ENCODE measurements around the gene ANTXRL. TPM values are rescaled to one million over a fixed set of nuclear protein-coding genes. Genes with fewer than 3 reads are reported as not detected.
"Not testable (repeated sequence)": the region's sequence is repeated elsewhere in the genome, so short reads cannot be mapped to it uniquely, and the experiment has no call there.

ANTXRL gene
- total and polyA plus RNA-seq, 5 donors: 0.51 to 0.68 TPM; not detected in 3

- H3K27ac ChIP-seq (ENCODE audit: low read length); H3K9me3 ChIP-seq (ENCODE audit: control insufficient read depth, low read length); H3K4me1 ChIP-seq (ENCODE audit: control insufficient read depth, insufficient read depth, low read length); DNase-seq; ATAC-seq; H3K27me3 ChIP-seq (ENCODE audit: control insufficient read depth, insufficient read depth); intact Hi-C loops (cut with DNase I); H3K4me3 ChIP-seq (ENCODE audit: low read length): not testable (repeated sequence)
- 86% methylated on average over 9 of the region's 9 CpGs for WGBS
Observed at GRCh38 chr10:46311961-46312431, 25.2 kb downstream of the ANTXRL start.

- no peaks in the 10 kb centered on the region for H3K27me3 ChIP-seq (ENCODE audit: control insufficient read depth, insufficient read depth)
Observed at GRCh38 chr10:46312953-46313352, 26.2 kb downstream of the ANTXRL start.

GRCh38 chr10:46314071-46314470 is 27.3 kb downstream of the ANTXRL start:
- no peak overlapping the region for H3K27ac ChIP-seq (ENCODE audit: low read length)
- ATAC-seq (no peak), DNase-seq (peak in 1 of 3 donors; percentile 23)
- H3K4me1 ChIP-seq (ENCODE audit: control insufficient read depth, insufficient read depth, low read length): no peaks in the 10 kb centered on the region
- H3K27me3 ChIP-seq (ENCODE audit: control insufficient read depth, insufficient read depth): no peaks in the 10 kb centered on the region
- H3K9me3 ChIP-seq (ENCODE audit: control insufficient read depth, low read length): no peaks in the 10 kb centered on the region
- 84% methylated on average over 8 of the region's 8 CpGs for whole genome bisulfite sequencing
- no peak overlapping the region for H3K4me3 ChIP-seq (ENCODE audit: low read length)
- intact Hi-C loops (cut with DNase I): no loop called here

More at GRCh38 chr10:46312953-46313352, 26.2 kb downstream of the ANTXRL start:
- DNase-seq (peak in 1 of 3 donors; percentile 26), ATAC-seq (no peak)
- 75% methylated on average over 3 of the region's 3 CpGs for WGBS
- no peaks in the 10 kb centered on the region for H3K9me3 ChIP-seq (ENCODE audit: control insufficient read depth, low read length)
- H3K4me1 ChIP-seq (ENCODE audit: control insufficient read depth, insufficient read depth, low read length): no peaks in the 10 kb centered on the region
- H3K27ac ChIP-seq (ENCODE audit: low read length): no peak overlapping the region
- no peak overlapping the region for H3K4me3 ChIP-seq (ENCODE audit: low read length)
- intact Hi-C loops (cut with DNase I): no loop called here

- WGBS: 64% methylated on average over 10 of the region's 10 CpGs
- DNase-seq (peak in 1 of 3 donors; percentile 25), ATAC-seq (peak in 1 of 2 donors; percentile 42)
- H3K4me3 ChIP-seq (ENCODE audit: low read length); H3K27ac ChIP-seq (ENCODE audit: low read length); intact Hi-C loops (cut with DNase I); H3K9me3 ChIP-seq (ENCODE audit: control insufficient read depth, low read length); H3K4me1 ChIP-seq (ENCODE audit: control insufficient read depth, insufficient read depth, low read length); H3K27me3 ChIP-seq (ENCODE audit: control insufficient read depth, insufficient read depth): not testable (repeated sequence)
Observed at GRCh38 chr10:46315071-46315860, 28.5 kb downstream of the ANTXRL start.

- Histone ChIP-seq H3K27ac (ENCODE audit: low read length) (no peak overlapping the region), H3K4me3 (ENCODE audit: low read length) (no peak overlapping the region), H3K9me3 (ENCODE audit: control insufficient read depth, low read length) (no peaks in the 10 kb centered on the region), H3K4me1 (ENCODE audit: control insufficient read depth, insufficient read depth, low read length) (no peaks in the 10 kb centered on the region), H3K27me3 (ENCODE audit: control insufficient read depth, insufficient read depth) (no peaks in the 10 kb centered on the region)
- intact Hi-C loops (cut with DNase I): no loop called here
- 63% methylated on average over 5 of the region's 5 CpGs for WGBS
- DNase-seq (no peak), ATAC-seq (no peak)
Observed at GRCh38 chr10:46317370-46317769, 30.6 kb downstream of the ANTXRL start.

GRCh38 chr10:46317889-46318288 is 31.1 kb downstream of the ANTXRL start:
- H3K4me3 ChIP-seq (ENCODE audit: low read length): no peak overlapping the region
- intact Hi-C loops (cut with DNase I): no loop called here
- H3K4me1 ChIP-seq (ENCODE audit: control insufficient read depth, insufficient read depth, low read length): no peaks in the 10 kb centered on the region
- 94% methylated on average over 2 of the region's 2 CpGs for WGBS
- no peaks in the 10 kb centered on the region for H3K27me3 ChIP-seq (ENCODE audit: control insufficient read depth, insufficient read depth)
- no peak overlapping the region for H3K27ac ChIP-seq (ENCODE audit: low read length)
- no peaks in the 10 kb centered on the region for H3K9me3 ChIP-seq (ENCODE audit: control insufficient read depth, low read length)
- ATAC-seq (no peak), DNase-seq (no peak)

- Histone ChIP-seq H3K9me3 (ENCODE audit: control insufficient read depth, low read length) (no peaks in the 10 kb centered on the region), H3K27me3 (ENCODE audit: control insufficient read depth, insufficient read depth) (no peaks in the 10 kb centered on the region), H3K4me1 (ENCODE audit: control insufficient read depth, insufficient read depth, low read length) (no peaks in the 10 kb centered on the region), H3K27ac (ENCODE audit: low read length) (no peak overlapping the region), H3K4me3 (ENCODE audit: low read length) (no peak overlapping the region)
- WGBS: 25% methylated on average over 4 of the region's 4 CpGs
- peak in 1 of 3 donors; percentile 67 for DNase-seq
- ATAC-seq: peak; percentile 76 to 83
- intact Hi-C loops (cut with DNase I): no loop called here
Observed at GRCh38 chr10:46318799-46319198, 32.0 kb downstream of the ANTXRL start.

- ATAC-seq (no peak), DNase-seq (no peak)
- H3K9me3 ChIP-seq (ENCODE audit: control insufficient read depth, low read length): no peaks in the 10 kb centered on the region
- intact Hi-C loops (cut with DNase I): no loop called here
- no peak overlapping the region for H3K27ac ChIP-seq (ENCODE audit: low read length)
- no peak overlapping the region for H3K4me3 ChIP-seq (ENCODE audit: low read length)
- H3K4me1 ChIP-seq (ENCODE audit: control insufficient read depth, insufficient read depth, low read length): no peaks in the 10 kb centered on the region
- no peaks in the 10 kb centered on the region for H3K27me3 ChIP-seq (ENCODE audit: control insufficient read depth, insufficient read depth)
- 92% methylated on average over 3 of the region's 3 CpGs for WGBS
Observed at GRCh38 chr10:46319389-46319788, 32.6 kb downstream of the ANTXRL start.

- Histone ChIP-seq H3K9me3 (ENCODE audit: control insufficient read depth, low read length) (no peaks in the 10 kb centered on the region), H3K4me3 (ENCODE audit: low read length) (no peak overlapping the region), H3K4me1 (ENCODE audit: control insufficient read depth, insufficient read depth, low read length) (no peaks in the 10 kb centered on the region), H3K27me3 (ENCODE audit: control insufficient read depth, insufficient read depth) (no peaks in the 10 kb centered on the region), H3K27ac (ENCODE audit: low read length) (no peak overlapping the region)
- no peak for ATAC-seq
- intact Hi-C loops (cut with DNase I): loop anchor here in 1 of 4 donors (10.0 kb wide), 1 partner anchor 97 kb away; no protein-coding TSS in a partner anchor
- WGBS: 71% methylated on average over 4 of the region's 4 CpGs
- DNase-seq: no peak
Observed at GRCh38 chr10:46321770-46322169, 35.0 kb downstream of the ANTXRL start.

- Histone ChIP-seq H3K4me3 (ENCODE audit: low read length) (no peak overlapping the region), H3K9me3 (ENCODE audit: control insufficient read depth, low read length) (no peaks in the 10 kb centered on the region), H3K27ac (ENCODE audit: low read length) (no peak overlapping the region), H3K27me3 (ENCODE audit: control insufficient read depth, insufficient read depth) (no peaks in the 10 kb centered on the region), H3K4me1 (ENCODE audit: control insufficient read depth, insufficient read depth, low read length) (no peaks in the 10 kb centered on the region)
- no peak for ATAC-seq
- DNase-seq: no peak
- intact Hi-C loops (cut with DNase I): loop anchor here in 1 of 4 donors (10.0 kb wide), 1 partner anchor 98 kb away; no protein-coding TSS in a partner anchor
- 58% methylated on average over 4 of the region's 4 CpGs for WGBS
Observed at GRCh38 chr10:46323176-46323575, 36.4 kb downstream of the ANTXRL start.

GRCh38 chr10:46325021-46325420 is 38.2 kb downstream of the ANTXRL start:
- no peaks in the 10 kb centered on the region for H3K9me3 ChIP-seq (ENCODE audit: control insufficient read depth, low read length)
- no peak overlapping the region for H3K27ac ChIP-seq (ENCODE audit: low read length)
- H3K4me1 ChIP-seq (ENCODE audit: control insufficient read depth, insufficient read depth, low read length): no peaks in the 10 kb centered on the region
- no peak overlapping the region for H3K4me3 ChIP-seq (ENCODE audit: low read length)
- WGBS: 89% methylated on average over 1 of the region's 1 CpG
- peak; percentile 47 to 51 for ATAC-seq
- no peaks in the 10 kb centered on the region for H3K27me3 ChIP-seq (ENCODE audit: control insufficient read depth, insufficient read depth)
- no peak for DNase-seq
- intact Hi-C loops (cut with DNase I): loop anchor here in 2 of 4 donors (5.0 to 10.0 kb wide), 2 partner anchors 98 to 100 kb away; no protein-coding TSS in a partner anchor
